Measurements from ENCODE around the gene ADAM12.

The ADAM12 gene

DNA sequence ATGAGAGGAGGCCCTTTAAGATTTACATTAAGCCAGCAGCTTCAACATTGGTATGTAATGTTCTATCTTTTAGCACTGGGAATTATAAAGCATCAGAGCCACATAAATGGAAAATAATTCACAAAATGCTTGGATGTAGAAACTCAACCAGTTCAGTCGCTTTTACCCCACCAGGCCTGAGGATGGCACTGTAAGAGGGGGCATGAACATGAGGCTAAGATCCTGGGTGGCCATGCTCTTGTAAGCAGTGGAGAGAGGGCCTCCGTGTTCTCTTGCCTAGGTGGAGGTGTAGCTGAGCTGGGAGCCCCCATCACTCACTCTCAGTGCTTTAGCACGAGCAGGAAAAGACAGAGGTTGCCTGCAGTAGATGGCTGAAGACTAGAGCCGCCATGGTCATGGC, 253.1 kb downstream of the ADAM12 start:
- DNase-seq, result no peak

DNA sequence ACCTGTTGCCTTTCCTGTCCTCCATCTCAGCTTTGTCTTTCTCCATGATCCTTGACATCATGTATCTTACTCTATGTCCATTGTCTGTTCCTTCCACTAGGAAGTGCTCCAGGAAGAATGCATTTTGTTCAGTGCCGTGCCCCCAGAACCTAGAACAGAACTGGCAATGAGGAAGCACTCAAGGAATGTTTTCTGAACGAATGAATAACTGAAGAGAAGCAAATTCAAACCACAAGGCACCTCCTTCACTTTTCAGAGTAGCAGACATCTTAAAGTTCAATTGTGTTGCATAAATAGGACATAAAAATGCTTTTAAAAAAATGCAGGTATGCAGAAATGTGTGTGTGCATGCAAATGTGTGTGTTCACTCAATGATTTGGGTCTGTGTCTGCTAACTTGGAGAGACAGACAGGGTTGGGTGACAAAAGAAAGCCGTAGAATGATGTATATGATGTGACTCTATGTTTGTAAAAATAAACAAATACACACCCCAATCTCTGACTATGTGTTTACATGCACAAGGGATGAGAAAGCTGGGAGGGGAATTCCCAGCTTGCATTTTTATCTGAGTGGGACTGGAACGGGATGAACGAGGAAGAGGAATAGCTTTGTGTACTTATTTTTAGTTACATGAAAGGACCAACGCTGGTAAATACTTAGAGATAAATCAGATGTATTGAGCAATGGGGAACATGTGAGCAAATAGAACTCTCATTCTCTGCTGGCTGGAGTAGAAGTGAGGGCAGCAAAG, 254.2 kb downstream of the ADAM12 start:
- DNase-seq, result no peak

DNA sequence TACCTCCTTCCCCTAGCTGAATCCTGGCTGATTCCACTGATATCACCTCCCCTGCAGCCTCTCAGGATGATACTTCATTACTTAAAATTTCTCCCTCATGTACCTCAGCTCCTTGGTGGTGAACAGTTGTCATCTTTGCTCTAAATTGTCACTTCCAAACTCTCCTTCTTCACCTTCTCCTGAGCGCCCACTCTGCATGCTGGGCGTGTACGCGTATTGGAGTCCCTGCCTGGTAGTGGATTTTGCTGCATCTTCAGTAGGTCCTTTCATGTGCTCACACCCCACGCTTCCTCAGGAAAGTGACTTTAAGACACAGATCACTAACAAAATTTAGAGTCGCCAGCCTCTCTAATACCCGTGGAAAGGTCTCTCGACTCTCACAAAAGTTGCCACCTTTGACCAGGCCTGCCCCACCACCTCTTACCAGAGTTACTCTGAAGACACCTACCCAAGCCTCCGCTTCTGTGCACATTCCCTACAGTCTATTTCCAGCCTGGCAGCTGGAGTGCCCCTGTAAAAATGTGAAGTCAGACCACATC, 255.1 kb downstream of the ADAM12 start:
- no peak for DNase-seq

DNA sequence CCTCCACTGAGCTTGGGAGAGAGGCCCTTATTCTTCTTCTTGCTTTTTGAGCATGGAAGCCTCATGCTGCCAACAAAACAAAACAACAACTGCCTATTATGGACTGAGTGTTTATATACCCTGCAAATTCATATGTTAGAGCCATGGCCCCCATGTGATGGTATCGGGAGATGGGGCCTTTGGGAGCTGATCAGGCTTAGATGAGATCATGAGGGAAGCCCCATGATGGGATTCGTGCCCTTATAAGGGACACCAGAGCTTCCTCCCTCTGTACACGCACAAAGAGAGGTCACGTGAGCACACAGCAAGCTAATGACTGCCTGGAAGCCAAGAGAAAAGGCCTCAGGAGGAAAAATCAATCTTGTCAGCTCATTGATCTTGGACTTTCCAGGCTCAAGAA, 256.9 kb downstream of the ADAM12 start:
- no peak for DNase-seq

DNA sequence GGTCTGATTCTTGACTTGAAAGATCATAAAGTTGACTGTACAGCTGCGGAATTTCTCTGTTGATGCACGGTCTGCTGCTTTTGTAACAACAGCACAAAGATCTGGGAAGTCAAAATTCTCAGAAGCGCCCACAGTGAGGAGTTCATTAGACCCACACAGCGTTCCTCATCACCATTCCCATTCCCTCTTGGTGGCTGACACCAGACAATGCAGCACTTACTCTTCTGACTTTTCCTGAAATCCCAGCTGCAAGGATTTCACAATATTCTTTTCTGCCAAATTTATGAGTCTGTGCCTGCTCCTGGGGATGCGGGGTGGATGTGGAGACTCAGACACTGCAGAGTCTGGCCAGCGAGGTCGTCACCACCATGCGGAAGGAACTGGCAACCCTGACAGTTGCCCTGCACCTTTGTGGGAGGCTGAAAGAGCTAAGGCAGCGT, 258.0 kb downstream of the ADAM12 start:
- no peak for DNase-seq

DNA sequence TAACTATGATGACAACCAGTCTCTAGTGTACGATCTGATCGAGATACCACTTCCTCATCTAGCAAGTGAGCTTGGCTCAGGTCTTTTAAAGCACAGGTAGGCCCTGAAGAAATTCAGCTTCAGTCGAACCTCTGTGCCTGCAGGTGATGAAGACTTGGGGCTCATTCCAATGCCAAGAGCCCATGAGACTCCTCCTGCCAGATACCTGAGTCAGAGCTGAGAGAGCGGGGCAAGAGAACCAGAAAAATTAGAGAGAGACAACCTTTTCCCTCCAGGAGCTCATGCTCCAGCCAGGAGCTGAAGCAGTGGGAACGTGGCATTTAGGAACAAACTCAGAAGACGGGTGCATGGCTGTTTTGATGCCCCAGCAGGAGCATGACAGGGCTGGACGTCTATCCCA, 259.3 kb downstream of the ADAM12 start:
- no peak for DNase-seq

DNA sequence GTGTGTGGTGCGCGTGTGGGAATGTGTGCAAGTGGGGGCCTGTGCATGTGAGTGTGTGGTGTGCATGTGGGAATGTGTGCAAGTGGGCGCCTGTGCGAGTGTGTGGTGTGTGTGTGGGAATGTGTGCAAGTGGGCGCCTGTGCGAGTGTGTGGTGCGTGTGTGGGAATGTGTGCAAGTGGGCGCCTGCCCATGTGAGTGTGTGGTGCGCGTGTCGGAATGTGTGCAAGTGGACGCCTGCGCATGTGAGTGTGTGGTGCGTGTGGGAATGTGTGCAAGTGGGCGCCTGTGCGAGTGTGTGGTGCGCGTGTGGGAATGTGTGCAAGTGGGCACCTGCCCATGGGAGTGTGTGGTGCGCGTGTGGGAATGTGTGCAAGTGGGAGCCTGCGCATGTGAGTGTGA, 259.7 kb downstream of the ADAM12 start:
- DNase-seq, result no peak

DNA sequence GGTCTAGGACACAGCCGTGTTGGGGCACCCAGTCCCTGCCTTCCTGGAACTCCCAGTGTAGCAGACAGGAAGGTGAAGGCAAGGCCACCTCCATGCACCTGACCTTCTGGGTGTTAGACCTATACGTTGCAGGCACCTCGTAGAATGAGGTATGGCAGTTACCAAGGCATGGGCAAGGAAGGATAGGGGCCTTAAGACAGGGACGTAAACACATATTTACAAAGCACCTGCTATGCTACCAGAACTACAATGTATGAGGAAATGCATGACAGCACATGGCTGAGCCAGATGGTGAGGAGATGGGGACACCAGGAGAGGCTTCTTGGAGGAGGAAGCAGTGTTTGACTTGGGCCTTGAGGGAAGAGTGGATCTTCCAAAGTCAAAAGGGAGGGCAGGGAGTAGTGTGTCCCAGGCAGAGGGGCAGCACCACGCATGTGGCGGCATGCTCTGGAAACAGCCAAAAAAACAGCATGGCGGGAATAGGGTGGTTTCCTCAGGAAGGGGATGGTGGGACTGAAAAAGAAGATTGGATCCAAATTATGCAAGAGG, 260.7 kb downstream of the ADAM12 start:
- no peak for DNase-seq

DNA sequence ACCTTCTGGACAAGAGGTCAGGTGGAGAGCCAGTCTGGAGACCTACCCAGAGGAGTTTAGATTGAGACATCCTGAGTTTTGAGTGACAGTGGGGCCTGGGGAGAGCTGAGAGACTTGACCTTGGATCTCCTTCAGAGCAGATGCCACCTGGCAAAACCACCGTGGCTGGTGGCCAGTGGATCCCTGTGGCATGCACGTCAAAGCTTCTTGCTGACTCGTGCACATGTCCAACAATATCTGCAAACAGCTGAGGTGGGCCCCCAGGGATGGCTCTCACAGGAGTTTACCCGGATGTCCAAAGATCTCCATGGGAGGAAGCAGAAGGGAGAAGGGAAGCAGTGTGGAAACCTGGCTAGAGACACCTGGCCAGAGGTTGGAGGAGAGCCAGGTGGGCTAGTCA, 261.4 kb downstream of the ADAM12 start:
- no peak for DNase-seq

DNA sequence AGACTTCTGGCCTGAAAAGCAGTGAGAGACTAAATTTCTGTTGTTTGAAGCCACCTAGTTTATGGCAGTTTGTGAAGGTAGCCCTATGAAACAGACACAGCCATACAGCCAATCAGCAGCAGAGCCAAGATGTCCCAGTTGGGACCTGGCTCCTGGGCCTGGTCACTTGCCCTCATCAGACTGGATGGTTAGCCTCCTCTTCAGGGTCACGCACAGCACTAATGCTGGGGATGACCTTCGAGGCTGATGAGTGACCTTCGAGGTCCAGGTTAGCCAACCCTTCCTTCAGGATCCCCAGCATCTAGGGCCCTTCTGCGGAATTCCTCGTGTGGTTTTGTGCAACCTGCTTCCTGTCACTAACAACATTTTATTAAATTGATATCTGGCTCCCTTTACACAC, 262.3 kb downstream of the ADAM12 start:
- no peak for DNase-seq

DNA sequence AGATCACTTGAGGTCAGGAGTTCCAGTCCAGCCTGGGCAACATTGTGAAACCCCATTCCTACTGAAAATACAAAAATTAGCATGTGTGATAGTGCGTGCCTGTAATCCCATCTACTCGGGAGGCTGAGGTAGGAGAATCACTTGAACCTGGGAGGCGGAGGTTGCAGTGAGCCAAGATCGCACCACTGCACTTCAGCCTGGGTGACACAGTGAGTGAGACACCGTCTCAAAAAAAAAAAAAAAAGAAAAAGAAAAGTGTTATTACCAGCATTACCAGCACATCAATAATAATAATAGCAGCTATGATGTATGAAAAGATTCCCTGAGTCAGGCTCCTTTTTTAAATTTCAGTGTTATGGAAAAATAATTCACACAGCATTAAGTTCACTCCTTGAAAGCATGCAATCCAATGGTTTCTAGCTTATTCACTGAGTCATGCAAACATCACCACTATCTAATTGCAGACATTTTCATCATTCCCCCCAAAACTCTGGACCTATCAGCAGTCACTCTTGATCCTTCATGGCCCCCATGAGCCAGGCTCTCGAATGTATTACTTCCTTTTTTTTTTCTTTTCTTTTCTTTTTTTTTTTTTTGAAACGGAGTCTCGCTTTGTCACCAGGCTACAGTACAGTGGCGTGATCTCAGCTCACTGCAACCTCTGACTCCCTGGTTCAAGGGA, 263.5 kb downstream of the ADAM12 start:
- no peak for DNase-seq

DNA sequence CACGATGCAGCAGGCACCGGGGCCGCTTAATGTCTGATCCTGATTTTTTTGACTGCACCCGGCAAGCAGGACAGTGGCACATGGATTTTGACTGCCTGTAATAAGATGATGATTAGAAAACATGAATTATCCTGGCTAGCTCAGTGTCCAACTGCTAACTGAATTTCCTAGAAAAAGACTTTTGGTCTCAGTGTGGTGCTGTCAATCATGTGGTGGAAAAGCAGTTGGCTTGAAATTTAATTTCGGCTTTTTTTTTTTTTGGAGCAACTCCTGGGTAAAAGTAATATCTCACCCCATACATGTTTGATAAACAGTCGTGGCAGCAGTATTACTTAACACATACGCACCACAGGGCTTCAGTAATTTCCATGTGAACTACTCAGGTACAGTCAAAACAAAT, 264.2 kb downstream of the ADAM12 start:
- no peak for DNase-seq

DNA sequence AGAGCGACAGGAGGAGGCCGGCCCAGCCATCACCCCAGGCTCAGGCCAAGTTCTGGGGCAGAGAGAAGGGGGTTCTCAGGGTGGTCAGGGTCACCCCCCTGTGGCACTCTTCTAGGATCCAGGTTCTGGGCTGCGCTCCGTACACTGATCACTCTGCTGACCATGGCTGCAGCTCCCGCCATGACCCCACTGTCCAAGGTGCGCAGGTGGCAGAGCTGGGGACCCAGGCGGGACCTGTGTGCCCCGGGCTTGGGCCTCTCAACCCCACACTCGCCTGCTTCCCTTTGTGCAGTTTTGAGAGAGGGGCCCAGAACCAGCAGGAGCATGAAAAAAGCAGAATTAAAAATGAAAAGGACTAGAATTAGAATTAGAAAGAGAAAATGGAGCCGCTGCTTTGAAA, 264.8 kb downstream of the ADAM12 start:
- DNase-seq, result no peak

DNA sequence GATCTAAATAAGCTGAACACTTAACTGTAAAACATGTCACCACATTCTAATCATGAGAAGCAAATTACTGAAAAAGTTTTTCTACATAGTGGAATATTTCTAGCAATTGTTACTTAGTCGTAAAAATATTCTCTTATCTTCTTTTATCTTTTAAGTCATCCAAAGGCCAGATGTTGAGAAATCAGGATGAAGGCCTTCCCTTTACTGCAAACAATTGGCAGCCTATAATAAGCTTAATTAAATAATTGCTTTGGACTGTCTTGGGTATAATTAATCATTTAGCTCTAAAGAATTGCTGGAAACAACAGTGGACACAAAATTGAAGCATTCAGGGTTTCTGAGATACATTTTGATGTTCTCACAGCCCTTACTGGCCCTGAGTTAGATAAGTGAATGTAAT, 265.4 kb downstream of the ADAM12 start:
- no peak for DNase-seq

DNA sequence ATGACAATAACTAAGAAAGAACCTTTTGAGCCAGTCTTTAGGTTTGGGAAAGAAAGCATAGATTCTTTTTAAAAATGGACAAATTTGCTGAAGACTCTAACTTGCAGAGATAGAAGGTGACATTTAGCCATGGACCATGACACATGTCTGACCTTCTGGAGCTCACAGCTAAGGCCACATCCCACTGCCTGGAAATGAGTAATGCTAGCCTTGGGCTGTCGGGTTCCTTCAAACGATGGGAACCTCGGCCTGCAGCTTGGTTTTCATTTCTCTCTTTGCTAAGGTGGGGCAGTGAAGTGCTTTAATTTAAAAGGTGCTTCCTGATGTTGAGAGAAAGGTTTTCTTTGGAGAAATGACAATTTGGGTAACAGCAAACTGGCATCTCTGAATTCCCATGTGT, 268.7 kb downstream of the ADAM12 start:
- no peak for DNase-seq

DNA sequence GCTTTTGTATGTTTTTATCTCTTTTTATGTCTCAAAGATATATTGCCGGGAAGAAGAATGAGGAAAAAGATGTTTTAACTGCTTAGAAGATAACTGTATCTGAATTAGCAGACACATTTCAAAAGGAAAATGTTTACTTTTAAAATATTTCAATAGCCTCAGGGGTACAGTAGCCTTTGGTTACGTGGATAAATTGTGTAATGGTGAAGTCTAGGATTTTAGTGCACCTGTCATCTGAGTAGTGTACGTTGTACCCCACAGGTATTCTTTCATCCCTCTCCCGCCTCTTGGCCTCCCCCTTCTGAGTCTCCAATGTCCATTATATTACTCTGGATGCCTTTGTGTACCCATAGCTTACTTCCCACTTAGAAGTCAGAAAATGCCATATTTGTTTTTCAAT, 269.8 kb downstream of the ADAM12 start:
- DNase-seq, result no peak

DNA sequence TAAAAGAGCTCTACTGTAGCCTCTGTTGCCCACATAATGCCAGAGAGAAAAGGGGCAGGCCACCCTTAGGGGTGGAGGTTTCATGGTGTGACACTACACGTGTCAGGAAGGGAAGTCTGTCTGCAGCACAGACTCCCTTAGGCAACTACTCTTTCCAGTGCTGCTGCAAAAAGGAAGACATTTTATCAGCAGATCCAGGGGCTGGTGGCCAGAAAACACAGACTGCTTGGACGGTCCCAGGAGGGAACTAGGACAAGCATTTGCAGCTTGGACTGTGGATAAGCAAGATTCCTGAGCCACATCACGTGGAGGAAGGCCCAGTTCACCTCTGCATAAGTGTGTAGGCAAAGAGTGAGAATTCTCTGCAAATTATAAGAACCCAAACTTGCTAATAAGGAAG, 271.1 kb downstream of the ADAM12 start:
- DNase-seq, result no peak

DNA sequence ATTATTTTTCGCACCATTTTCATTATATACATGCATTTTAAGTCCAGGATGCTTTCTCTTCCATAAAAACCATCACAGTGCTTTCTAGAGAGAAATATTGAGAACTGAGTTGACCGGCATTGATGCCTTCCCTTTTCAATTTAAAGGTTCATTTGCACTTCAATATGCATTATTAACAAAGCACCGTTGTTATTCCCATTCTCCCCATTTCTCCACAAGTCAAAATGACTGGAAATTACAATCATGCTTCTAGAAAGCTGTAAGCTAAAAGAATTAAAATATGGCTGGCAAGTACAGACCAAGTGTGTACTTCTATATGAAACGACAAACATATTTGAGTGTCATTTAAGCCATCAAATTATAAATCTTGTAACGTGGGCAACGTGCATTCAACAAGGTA, 272.4 kb downstream of the ADAM12 start:
- no peak for DNase-seq

DNA sequence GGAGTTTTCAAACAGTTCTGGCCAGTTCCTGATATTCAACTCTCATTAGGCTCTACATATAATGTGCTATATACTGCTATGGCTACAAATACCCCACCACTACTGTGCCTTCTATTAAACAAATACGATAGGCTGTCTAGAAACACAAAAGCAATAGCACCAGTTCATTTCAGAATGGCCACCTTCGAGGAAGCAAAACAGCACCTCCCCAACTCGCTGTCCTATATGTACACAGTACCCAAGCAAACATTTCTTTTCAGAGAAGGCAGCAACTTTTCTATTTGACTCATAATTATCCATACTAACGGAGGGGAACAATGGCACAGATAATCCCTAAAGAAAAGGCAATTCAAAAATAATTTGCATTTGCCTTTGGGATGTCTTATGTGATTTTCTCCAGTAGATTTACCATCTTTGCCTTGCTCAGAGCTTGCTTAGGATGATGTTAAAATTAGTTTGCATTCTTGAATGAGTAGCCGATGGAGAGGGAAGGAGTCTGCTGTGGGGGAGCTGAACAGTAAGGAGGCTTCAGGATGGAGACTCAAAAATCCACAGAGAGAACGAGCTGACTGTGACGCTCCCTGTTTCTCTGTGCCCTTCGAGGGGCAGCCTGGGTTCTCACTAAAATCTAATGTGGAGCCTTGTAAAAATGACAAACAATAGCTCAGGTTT, 273.3 kb downstream of the ADAM12 start:
- DNase-seq, result no peak

DNA sequence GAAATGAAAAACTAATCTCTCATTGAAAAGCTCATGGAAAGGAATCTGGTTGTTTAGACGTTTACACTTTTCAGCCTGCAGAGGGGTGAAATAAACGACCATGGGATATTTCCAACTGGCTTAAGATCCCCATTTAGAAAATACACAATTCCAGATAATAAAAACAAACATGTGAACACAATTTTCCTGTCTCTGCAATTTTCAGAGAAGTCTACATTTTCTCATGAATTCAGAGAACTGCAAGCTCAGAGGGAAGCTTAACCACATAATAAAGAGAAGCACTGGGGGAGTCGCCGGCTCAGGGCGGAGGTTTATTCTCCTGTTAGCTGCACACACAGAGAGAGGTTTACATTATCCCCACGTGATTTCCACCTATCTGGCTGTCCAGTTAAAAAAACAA, 276.8 kb downstream of the ADAM12 start:
- no peak for DNase-seq

DNA sequence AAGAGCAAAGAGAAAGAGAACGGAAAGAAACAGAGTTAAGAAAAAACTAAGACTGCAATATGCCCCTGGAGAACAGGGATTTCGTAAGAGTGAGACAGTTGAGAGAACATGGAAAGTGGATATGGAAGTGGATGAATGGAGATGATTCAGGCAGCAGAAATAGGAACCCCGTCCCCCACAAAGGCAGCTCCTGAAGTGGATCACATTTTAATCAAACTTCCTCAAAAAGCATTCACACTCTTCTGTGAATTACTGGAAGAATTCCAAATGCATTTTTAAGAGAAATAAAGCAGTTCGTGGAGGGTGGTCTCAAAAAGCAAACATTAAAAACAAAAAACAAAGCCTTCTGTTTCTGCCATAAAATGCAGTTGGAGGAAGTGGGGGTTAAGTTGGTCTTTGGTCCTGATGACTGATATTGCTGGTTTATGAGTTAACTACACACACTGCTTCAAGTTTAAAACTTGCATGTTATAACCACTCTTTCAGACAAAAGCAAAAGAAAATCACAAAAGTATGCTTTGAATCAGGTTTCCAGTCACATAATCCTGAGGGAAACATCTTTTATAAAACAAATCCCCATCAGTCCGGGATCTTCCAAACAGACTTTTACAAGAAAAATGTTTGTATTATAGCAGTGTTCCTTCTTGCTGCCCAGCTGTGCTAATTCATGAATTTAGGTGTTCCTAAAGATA, 277.6 kb downstream of the ADAM12 start:
- no peak for DNase-seq

DNA sequence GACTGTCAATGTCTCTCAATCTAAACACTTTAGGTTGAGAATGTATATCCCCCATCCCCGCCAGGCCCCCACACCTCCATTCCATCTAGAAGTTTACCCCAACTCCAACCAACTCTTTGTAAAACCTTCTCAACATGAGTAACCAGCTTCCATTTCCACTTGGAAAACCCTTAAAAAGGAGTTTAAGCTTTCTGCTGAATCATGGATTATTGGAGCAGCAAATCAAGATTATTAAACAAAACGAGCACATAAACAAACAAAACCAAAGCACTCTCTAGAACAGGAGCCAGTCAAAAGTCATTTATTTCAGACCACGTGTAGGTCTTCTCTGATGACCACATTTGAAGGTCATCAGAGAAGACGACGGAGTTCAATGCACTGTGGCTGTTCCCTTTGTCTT, 278.4 kb downstream of the ADAM12 start:
- DNase-seq, result no peak

DNA sequence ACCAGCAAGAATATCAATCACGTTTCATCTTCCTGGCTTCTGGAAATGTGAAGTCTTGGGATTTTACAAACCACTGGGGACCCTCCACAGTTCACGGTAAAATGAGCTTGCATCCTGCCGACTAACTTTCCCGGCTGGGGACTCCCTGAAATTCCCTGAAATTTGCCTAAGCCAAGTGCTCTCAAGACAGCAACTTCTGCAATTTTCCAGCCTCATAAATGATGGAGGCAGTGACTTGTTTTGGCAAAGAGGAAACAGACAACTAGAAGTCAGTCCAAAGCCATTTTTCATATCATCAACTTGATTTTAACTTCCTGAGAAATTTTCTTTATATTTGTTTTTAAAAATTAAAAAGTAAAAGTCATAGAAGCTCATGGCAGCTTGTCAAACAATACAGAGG, 279.6 kb downstream of the ADAM12 start:
- no peak for DNase-seq
